ENCODE data around the gene RAET1L.
"Not testable (repeated sequence)": the region's sequence is repeated elsewhere in the genome, so short reads cannot be mapped to it uniquely, and the experiment has no call there.

Gene RAET1L, protein sequence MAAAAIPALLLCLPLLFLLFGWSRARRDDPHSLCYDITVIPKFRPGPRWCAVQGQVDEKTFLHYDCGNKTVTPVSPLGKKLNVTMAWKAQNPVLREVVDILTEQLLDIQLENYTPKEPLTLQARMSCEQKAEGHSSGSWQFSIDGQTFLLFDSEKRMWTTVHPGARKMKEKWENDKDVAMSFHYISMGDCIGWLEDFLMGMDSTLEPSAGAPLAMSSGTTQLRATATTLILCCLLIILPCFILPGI

GRCh38 chr6:150025201-150025917 is at the start of gene RAET1L:
RAET1L (minus strand) TSS chr6:150025532; CDS start chr6:150025471, 61 bp downstream.
- no peaks in the 10 kb centered on the region for H3K9me3 ChIP-seq (ENCODE audit: low read depth, low read length)
- H3K36me3 ChIP-seq (ENCODE audit: insufficient read depth, low read length), result no peaks in the 10 kb centered on the region
- H3K27ac ChIP-seq, result no peak within 1 kb of the TSS
- H3K9ac ChIP-seq (ENCODE audit: insufficient read length), result no peak within 1 kb of the TSS
- peak; percentile 44 for TF ChIP-seq EZH2 (IDR thresholded peaks at IDR 0.05)
- TF ChIP-seq POLR2AphosphoS5 (IDR thresholded peaks at IDR 0.05; ENCODE audit: borderline replicate concordance, low read depth, low read length), result no peak
- no peak for DNase-seq (ENCODE audit: low read depth, low spot score)
- no peak within 1 kb of the TSS; the same call in 1 of the 2 replicates for H3K4me3 ChIP-seq

- Histone ChIP-seq H3K27ac (no peak overlapping the region), H3K4me3 (no peak overlapping the region), H3K9me3 (ENCODE audit: low read depth, low read length) (no peaks in the 10 kb centered on the region), H3K36me3 (ENCODE audit: insufficient read depth, low read length) (no peaks in the 10 kb centered on the region), H3K9ac (ENCODE audit: insufficient read length) (no peak overlapping the region)
- TF ChIP-seq EZH2 (IDR thresholded peaks at IDR 0.05) (no peak), POLR2AphosphoS5 (IDR thresholded peaks at IDR 0.05; ENCODE audit: borderline replicate concordance, low read depth, low read length) (no peak), FOXP2 (optimal IDR thresholded peaks at IDR 0.05; ENCODE audit: control extremely low read depth, extremely low read length, insufficient read depth) (no peak)
- DNase-seq (ENCODE audit: low read depth, low spot score), result no peak
Observed at GRCh38 chr6:150075034-150075421, 49.7 kb upstream of the RAET1L start.

DNA sequence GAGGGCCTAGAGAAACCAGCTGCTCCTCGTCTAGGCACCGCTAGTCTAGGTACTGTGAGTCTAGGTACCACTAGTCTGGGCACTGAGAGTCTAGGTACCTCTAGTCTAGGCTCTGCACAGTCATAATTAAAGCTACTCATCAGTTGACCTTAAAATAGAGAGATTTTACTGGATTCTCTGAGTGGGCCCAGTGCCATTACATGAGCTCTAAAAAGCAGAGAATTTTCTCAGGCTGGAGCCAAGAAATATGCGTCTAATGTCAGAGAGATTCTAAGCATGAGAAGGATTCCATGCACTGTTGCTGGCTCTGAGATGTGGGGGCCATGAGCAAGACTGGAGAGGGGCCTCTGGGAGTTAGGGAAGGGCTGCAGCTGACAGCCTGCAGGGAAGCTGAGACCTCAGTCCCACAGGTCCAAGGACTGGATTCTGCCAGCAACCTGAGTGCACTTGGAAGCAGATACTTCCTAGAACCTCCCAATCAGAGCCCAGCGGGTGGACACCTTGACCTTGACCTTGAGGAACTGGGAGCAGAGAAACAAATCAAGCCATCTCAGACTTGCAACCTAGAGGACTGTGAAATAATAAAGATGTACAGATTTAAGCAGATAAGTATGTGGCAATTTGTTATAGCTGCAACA is 49.2 kb upstream of the RAET1L start:
- not testable (repeated sequence) for H3K9ac ChIP-seq (ENCODE audit: insufficient read length); DNase-seq (ENCODE audit: low read depth, low spot score); H3K9me3 ChIP-seq (ENCODE audit: low read depth, low read length); H3K27ac ChIP-seq; H3K36me3 ChIP-seq (ENCODE audit: insufficient read depth, low read length); H3K4me3 ChIP-seq

DNA sequence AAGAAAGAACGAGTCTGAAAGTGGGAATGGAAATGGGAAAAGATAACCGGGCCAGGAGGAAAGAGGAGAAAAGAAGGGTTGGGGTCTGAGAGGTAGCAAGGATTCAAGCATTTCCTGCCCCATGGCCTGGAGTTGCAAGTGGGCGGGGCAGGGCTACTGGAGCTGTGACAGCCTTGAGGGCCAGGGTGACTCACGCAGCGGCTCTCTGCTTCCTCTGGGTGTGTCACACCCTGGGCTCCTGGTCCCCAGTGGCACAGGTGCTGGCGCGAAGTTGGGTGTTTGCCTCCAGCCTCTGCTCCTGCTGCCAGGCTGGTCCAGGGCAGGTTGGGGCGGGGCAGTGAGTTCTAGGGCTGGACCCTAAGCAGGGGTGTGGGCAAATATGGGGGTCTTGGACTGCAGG is 46.9 kb upstream of the RAET1L start:
- no peak overlapping the region for H3K27ac ChIP-seq
- DNase-seq (ENCODE audit: low read depth, low spot score), result no peak
- H3K9ac ChIP-seq (ENCODE audit: insufficient read length), result no peak overlapping the region
- TF ChIP-seq EZH2 (IDR thresholded peaks at IDR 0.05) (no peak), FOXP2 (optimal IDR thresholded peaks at IDR 0.05; ENCODE audit: control extremely low read depth, extremely low read length, insufficient read depth) (no peak), POLR2AphosphoS5 (IDR thresholded peaks at IDR 0.05; ENCODE audit: borderline replicate concordance, low read depth, low read length) (no peak)
- no peaks in the 10 kb centered on the region for H3K9me3 ChIP-seq (ENCODE audit: low read depth, low read length)
- no peak overlapping the region for H3K4me3 ChIP-seq
- no peaks in the 10 kb centered on the region for H3K36me3 ChIP-seq (ENCODE audit: insufficient read depth, low read length)

DNA sequence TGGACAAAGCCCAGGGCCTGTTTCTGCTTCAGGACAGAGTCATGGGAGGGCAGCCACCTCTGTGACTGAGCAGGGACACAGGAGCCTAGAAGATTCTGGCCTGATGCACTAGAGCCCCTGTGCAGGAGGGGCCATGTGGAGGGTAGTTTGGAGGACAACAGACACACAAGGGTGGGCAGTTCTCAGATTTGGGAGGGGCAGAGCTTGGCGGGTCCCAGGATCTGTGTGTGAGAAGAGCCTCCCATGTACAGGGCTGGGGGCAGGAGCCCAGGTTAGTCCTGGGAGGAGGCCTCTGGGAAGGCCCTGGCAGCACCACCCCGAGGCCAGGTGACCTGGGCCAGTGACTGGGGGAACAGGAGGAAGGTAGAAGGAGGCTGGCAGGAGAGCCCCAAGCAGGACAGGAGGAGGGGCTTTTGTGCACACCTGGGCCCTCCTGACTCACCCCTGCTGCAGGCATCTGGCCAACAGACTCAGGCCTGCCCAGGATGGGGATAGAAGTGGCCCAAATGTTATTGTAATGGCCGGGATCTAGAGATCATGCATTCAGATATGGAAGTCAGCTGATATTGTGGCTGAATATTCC is 45.0 kb upstream of the RAET1L start:
- H3K27ac ChIP-seq, result no peak overlapping the region
- no peaks in the 10 kb centered on the region for H3K9me3 ChIP-seq (ENCODE audit: low read depth, low read length)
- TF ChIP-seq POLR2AphosphoS5 (IDR thresholded peaks at IDR 0.05; ENCODE audit: borderline replicate concordance, low read depth, low read length), result no peak
- TF ChIP-seq EZH2 (IDR thresholded peaks at IDR 0.05), result no peak
- no peak for TF ChIP-seq FOXP2 (optimal IDR thresholded peaks at IDR 0.05; ENCODE audit: control extremely low read depth, extremely low read length, insufficient read depth)
- no peak for DNase-seq (ENCODE audit: low read depth, low spot score)
- no peaks in the 10 kb centered on the region for H3K36me3 ChIP-seq (ENCODE audit: insufficient read depth, low read length)
- H3K9ac ChIP-seq (ENCODE audit: insufficient read length), result no peak overlapping the region
- H3K4me3 ChIP-seq, result no peak overlapping the region

DNA sequence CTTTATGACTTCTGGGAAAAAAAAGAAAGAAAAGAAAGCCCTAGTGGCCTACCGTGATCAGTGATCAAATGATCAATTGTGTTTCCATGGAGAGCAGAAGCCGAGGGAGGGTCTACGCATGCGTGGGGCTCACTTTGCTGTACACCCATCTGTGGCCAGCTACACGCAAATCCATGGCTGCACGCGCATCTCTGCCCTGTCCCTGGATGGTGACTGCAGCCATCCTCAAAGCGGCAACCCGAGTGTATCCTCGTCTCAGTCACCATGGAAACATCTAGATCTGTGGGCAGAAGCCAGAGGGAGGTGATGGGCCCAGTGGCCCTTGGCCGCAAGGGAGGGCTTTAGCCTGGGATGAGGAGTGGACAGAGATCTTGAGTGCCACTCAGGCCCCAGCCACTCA is 44.4 kb upstream of the RAET1L start:
- no peak overlapping the region for H3K27ac ChIP-seq
- no peaks in the 10 kb centered on the region for H3K9me3 ChIP-seq (ENCODE audit: low read depth, low read length)
- no peak overlapping the region for H3K4me3 ChIP-seq
- no peak overlapping the region for H3K9ac ChIP-seq (ENCODE audit: insufficient read length)
- no peak for DNase-seq (ENCODE audit: low read depth, low spot score)
- no peaks in the 10 kb centered on the region for H3K36me3 ChIP-seq (ENCODE audit: insufficient read depth, low read length)
- TF ChIP-seq FOXP2 (optimal IDR thresholded peaks at IDR 0.05; ENCODE audit: control extremely low read depth, extremely low read length, insufficient read depth), result no peak
- TF ChIP-seq POLR2AphosphoS5 (IDR thresholded peaks at IDR 0.05; ENCODE audit: borderline replicate concordance, low read depth, low read length), result no peak

DNA sequence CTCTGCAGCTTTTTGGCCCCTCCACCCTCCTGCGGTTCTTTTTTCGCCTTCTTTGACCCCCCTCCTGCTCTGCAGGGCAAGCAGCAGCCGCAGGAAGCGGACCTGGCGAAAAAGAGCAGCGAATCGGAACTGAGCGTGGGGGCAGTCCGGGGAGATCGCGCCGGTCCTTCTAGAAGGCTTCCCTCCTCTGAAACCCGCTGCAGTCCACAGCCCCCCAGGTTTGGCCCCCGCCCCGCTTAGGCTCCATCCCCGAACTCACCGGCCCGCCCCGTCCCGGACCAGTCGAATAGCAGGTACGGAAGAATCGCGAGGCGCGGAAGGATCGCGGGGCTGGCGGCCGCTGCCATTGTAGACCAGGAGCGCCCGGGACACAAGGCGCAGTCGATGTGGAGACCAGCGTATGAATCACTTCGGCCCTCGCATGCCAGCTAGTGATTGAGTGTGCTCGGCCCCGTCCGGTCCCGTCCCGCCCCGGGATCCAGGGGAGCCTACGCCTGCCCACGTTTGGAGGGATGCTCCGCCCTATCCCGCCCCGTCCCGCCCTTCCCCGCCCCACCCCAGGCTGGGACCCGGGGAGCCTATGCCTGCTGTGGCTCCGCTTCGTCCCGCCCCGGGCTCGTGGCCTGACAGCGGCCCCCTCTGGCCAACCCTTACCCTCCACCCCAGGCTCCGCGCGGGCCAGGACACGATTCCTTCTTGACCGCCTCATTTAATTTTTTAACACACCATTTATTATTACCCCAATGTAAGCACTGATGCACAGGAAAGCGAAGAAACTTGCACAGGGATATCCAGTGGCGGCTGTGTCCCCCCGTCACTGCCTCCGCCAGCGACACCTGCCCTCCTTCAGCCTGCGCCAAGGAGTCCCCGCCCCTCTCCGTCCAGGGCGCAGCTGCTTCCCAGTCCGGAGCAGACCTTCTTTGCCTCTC is 43.7 kb upstream of the RAET1L start, which contains the start of gene ULBP3:
ULBP3 (minus strand) TSS at position 402 of the 929 bp plus-strand sequence; CDS start at position 347, 55 bp downstream.
- no peak within 1 kb of the TSS for H3K27ac ChIP-seq
- H3K9me3 ChIP-seq (ENCODE audit: low read depth, low read length), result no peaks in the 10 kb centered on the region
- DNase-seq (ENCODE audit: low read depth, low spot score), result no peak
- TF ChIP-seq FOXP2 (optimal IDR thresholded peaks at IDR 0.05; ENCODE audit: control extremely low read depth, extremely low read length, insufficient read depth) (no peak), POLR2AphosphoS5 (IDR thresholded peaks at IDR 0.05; ENCODE audit: borderline replicate concordance, low read depth, low read length) (no peak), EZH2 (IDR thresholded peaks at IDR 0.05) (no peak)
- no peaks in the 10 kb centered on the region for H3K36me3 ChIP-seq (ENCODE audit: insufficient read depth, low read length)
- peak within 1 kb of the TSS; percentile 81 for H3K4me3 ChIP-seq
- H3K9ac ChIP-seq (ENCODE audit: insufficient read length), result peak within 1 kb of the TSS; percentile 41

Data from SK-N-MC (cell line).